Progenitor cell of endocrine pancreas (in vitro differentiated cells): ENCODE measurements around the gene GLS2. TPM values are rescaled to one million over a fixed set of nuclear protein-coding genes. Genes with fewer than 3 reads are reported as not detected.

Source experiments
- DNase-seq: peaks from one replicate; pipeline ENCODE4 v3.0.0; 2021; ENCODE audit warnings: low spot score; ENCODE audit not compliant: unreplicated experiment
- H3K27ac Mint-ChIP-seq: 2 replicates; pipeline ENCODE4 v1.8.0; 2021; ENCODE audit warnings: mild to moderate bottlenecking, moderate library complexity, mixed read lengths
- H3K27me3 Mint-ChIP-seq: 2 replicates; pipeline ENCODE4 v1.8.0; 2021; ENCODE audit warnings: mixed read lengths
- H3K36me3 Mint-ChIP-seq: 2 replicates; pipeline ENCODE4 v1.8.0; 2022; ENCODE audit warnings: mixed read lengths; ENCODE audit not compliant: insufficient read depth
- H3K4me1 Mint-ChIP-seq: 2 replicates; pipeline ENCODE4 v1.8.0; 2021; ENCODE audit warnings: low read depth, mixed read lengths
- H3K4me3 Mint-ChIP-seq: 2 replicates; pipeline ENCODE4 v1.8.0; 2021; ENCODE audit warnings: low read depth, mild to moderate bottlenecking, moderate library complexity, mixed read lengths
- H3K9me3 Mint-ChIP-seq: 2 replicates; pipeline ENCODE4 v1.8.0; 2021; ENCODE audit warnings: low read depth, mixed read lengths
- CTCF ChIP-seq: fragments of 200-600 bp; sonication (generic); IDR thresholded peaks from one replicate; pipeline ENCODE4 v1.5.0; 2021; ENCODE audit warnings: antibody characterized with exemption, mild to moderate bottlenecking; ENCODE audit not compliant: unreplicated experiment
- total RNA-seq: library from RNA; stranded (reverse); gene quantifications from 2 replicates; pipeline ENCODE4 v1.2.1, GENCODE V29; 2021

The GLS2 gene
- total RNA-seq, 1 donor from 2014 or later: 3.1 TPM

GRCh38 chr12:56431850-56432249 is 56.1 kb downstream of the GLS2 start:
- peaks cover 13% of the 10 kb centered on the region for H3K36me3 Mint-ChIP-seq
- H3K27me3 Mint-ChIP-seq: no peaks in the 10 kb centered on the region
- no peaks in the 10 kb centered on the region for H3K4me1 Mint-ChIP-seq
- no peak overlapping the region for H3K4me3 Mint-ChIP-seq
- DNase-seq: no peak
- H3K27ac Mint-ChIP-seq: no peak overlapping the region
- no peaks in the 10 kb centered on the region for H3K9me3 Mint-ChIP-seq
- TF ChIP-seq CTCF: no peak

GRCh38 chr12:56431288-56431687 is 56.7 kb downstream of the GLS2 start:
- no peaks in the 10 kb centered on the region for H3K4me1 Mint-ChIP-seq

GRCh38 chr12:56425940-56426438 is 62.0 kb downstream of the GLS2 start:
- DNase-seq: no peak
- no peak for TF ChIP-seq CTCF
- Mint-ChIP-seq H3K36me3 (peaks cover 17% of the 10 kb centered on the region), H3K9me3 (no peaks in the 10 kb centered on the region), H3K4me3 (no peak overlapping the region), H3K27me3 (no peaks in the 10 kb centered on the region), H3K4me1 (no peaks in the 10 kb centered on the region), H3K27ac (no peak overlapping the region)

More at GRCh38 chr12:56431288-56431687, 56.7 kb downstream of the GLS2 start:
- H3K27me3 Mint-ChIP-seq: no peaks in the 10 kb centered on the region
- no peak overlapping the region for H3K4me3 Mint-ChIP-seq
- no peaks in the 10 kb centered on the region for H3K9me3 Mint-ChIP-seq
- TF ChIP-seq CTCF: no peak
- no peak overlapping the region for H3K27ac Mint-ChIP-seq
- peaks cover 13% of the 10 kb centered on the region for H3K36me3 Mint-ChIP-seq
- DNase-seq: no peak

- TF ChIP-seq CTCF: no peak
- Mint-ChIP-seq H3K27ac (no peak overlapping the region), H3K36me3 (peaks cover 21% of the 10 kb centered on the region), H3K4me3 (no peak overlapping the region), H3K27me3 (no peaks in the 10 kb centered on the region), H3K9me3 (no peaks in the 10 kb centered on the region), H3K4me1 (no peaks in the 10 kb centered on the region)
- no peak for DNase-seq
Observed at GRCh38 chr12:56425193-56425592, 62.8 kb downstream of the GLS2 start.

Other genes starting within 250 kb of the GLS2 start
- 60.3 and 64.3 TPM in 2 replicates for gene ANKRD52, start 229.8 kb downstream of the GLS2 start, total RNA-seq
- 23.6 and 24.6 TPM in 2 replicates for gene COQ10A, start 221.2 kb downstream of the GLS2 start, total RNA-seq
- 209 and 216 TPM in 2 replicates for gene CS, start 187.8 kb downstream of the GLS2 start, total RNA-seq
- 225 and 230 TPM in 2 replicates for gene CNPY2, start 172.2 kb downstream of the GLS2 start, total RNA-seq
- 69.3 and 73.1 TPM in 2 replicates for gene PAN2, start 154.2 kb downstream of the GLS2 start, total RNA-seq
- gene IL23A, start 149.3 kb downstream of the GLS2 start, total RNA-seq: 0.67 and 0.89 TPM in 2 replicates
- gene STAT2, start 128.1 kb downstream of the GLS2 start, total RNA-seq: 158 and 163 TPM in 2 replicates
- gene APOF, start 125.3 kb downstream of the GLS2 start, total RNA-seq: not detected in 2 replicates
- gene TIMELESS, start 38.7 kb downstream of the GLS2 start, total RNA-seq: 58.0 and 65.5 TPM in 2 replicates
- gene MIP, start 33.5 kb downstream of the GLS2 start, total RNA-seq: not detected in 2 replicates
- gene SPRYD4, start 19.6 kb downstream of the GLS2 start, total RNA-seq: 4.6 TPM in 2 replicates
- gene RBMS2, start 33.7 kb upstream of the GLS2 start, total RNA-seq: 54.1 and 65.9 TPM in 2 replicates
- 128 and 131 TPM in 2 replicates for gene BAZ2A, start 142.2 kb upstream of the GLS2 start, total RNA-seq
- 528 and 541 TPM in 2 replicates for gene ATP5F1B, start 157.8 kb upstream of the GLS2 start, total RNA-seq
- gene PTGES3, start 200.1 kb upstream of the GLS2 start, total RNA-seq: 231 and 234 TPM in 2 replicates
- gene NACA, start 237.1 kb upstream of the GLS2 start, total RNA-seq: 811 and 841 TPM in 2 replicates